Forelimb muscle (tissue), 1 donor: ENCODE measurements around the gene CSK. TPM values are rescaled to one million over a fixed set of nuclear protein-coding genes. Genes with fewer than 3 reads are reported as not detected.

Experiments used
- DNase-seq: peaks from one replicate; pipeline ENCODE4 v3.0.0-alpha.2; 2013; ENCODE audit warnings: low read depth
- polyA plus RNA-seq: library from polyadenylated mRNA; unstranded; fragments of 120-200 nt; gene quantifications from one replicate; pipeline ENCODE4 v1.2.1, GENCODE V29; 2013; ENCODE audit not compliant: insufficient read length

Gene CSK
- polyA plus RNA-seq, 1 donor: 31.7 TPM

GRCh38 chr15:74787251-74788041 lies 5.6 kb downstream of the CSK start:
- no peak for DNase-seq

GRCh38 chr15:74788042-74788682 lies 6.3 kb downstream of the CSK start:
- DNase-seq: no peak

GRCh38 chr15:74788683-74789151 lies 6.8 kb downstream of the CSK start:
- no peak for DNase-seq

- DNase-seq: no peak
Observed at GRCh38 chr15:74789171-74789631, 7.3 kb downstream of the CSK start.

- no peak for DNase-seq
Observed at GRCh38 chr15:74789741-74790079, 7.8 kb downstream of the CSK start.

GRCh38 chr15:74790080-74790916 lies 8.4 kb downstream of the CSK start:
- DNase-seq: no peak

GRCh38 chr15:74791007-74791406 lies 9.1 kb downstream of the CSK start:
- no peak for DNase-seq

- no peak for DNase-seq
Observed at GRCh38 chr15:74791667-74792066, 9.8 kb downstream of the CSK start.

GRCh38 chr15:74792227-74793016 lies 10.5 kb downstream of the CSK start:
- no peak for DNase-seq

- DNase-seq: no peak
Observed at GRCh38 chr15:74793135-74794028, 11.5 kb downstream of the CSK start.

GRCh38 chr15:74794248-74794969 lies 12.5 kb downstream of the CSK start:
- no peak for DNase-seq

- DNase-seq: no peak
Observed at GRCh38 chr15:74794970-74795349, 13.1 kb downstream of the CSK start.

- no peak for DNase-seq
Observed at GRCh38 chr15:74795966-74796625, 14.2 kb downstream of the CSK start.

GRCh38 chr15:74798388-74799254 lies 16.7 kb downstream of the CSK start:
- DNase-seq: no peak

- no peak for DNase-seq
Observed at GRCh38 chr15:74799255-74799855, 17.5 kb downstream of the CSK start.

- DNase-seq: no peak
Observed at GRCh38 chr15:74799856-74800558, 18.1 kb downstream of the CSK start.

GRCh38 chr15:74800559-74801094 lies 18.7 kb downstream of the CSK start:
- DNase-seq: no peak
